Naive B cell (primary cell): ENCODE results near the gene ANKRD55. TPM values are rescaled to one million over a fixed set of nuclear protein-coding genes. Genes with fewer than 3 reads are reported as not detected.
"Not testable (repeated sequence)": the region's sequence is repeated elsewhere in the genome, so short reads cannot be mapped to it uniquely, and the experiment has no call there.

ENCODE experiments used
- ATAC-seq, 2 donors: fragments of 150-1000 bp; cut with Tn5 transposase; 2 replicates each; pipeline ENCODE4 v1.10.0; 2021; ENCODE audit warnings: low read depth in 2 of 2, mild to moderate bottlenecking in 2 of 2, moderate library complexity in 2 of 2
- DNase-seq: peaks from one replicate; pipeline ENCODE4 v3.0.0; 2022
- H3K27ac Mint-ChIP-seq, 6 donors: one replicate each; pipeline ENCODE4 v1.8.0; 2020 to 2022; ENCODE audit warnings: mild to moderate bottlenecking in 6 of 6, mixed read lengths in 6 of 6, moderate library complexity in 5 of 6, inconsistent platforms in 2 of 6
- H3K27me3 Mint-ChIP-seq, 3 donors: one replicate each; pipeline ENCODE4 v1.8.0; 2021 to 2022; ENCODE audit warnings: mixed read lengths in 3 of 3, mild to moderate bottlenecking in 1 of 3
- H3K36me3 Mint-ChIP-seq, 2 donors: one replicate each; pipeline ENCODE4 v1.8.0; 2020 to 2022; ENCODE audit warnings: mixed read lengths in 2 of 2, inconsistent platforms in 1 of 2, mild to moderate bottlenecking in 1 of 2
- H3K4me1 Mint-ChIP-seq, 3 donors: one replicate each; pipeline ENCODE4 v1.8.0; 2020 to 2022; ENCODE audit warnings: mixed read lengths in 3 of 3, inconsistent platforms in 1 of 3, mild to moderate bottlenecking in 1 of 3, moderate library complexity in 1 of 3
- H3K4me3 Mint-ChIP-seq, 8 donors: one replicate each; pipeline ENCODE4 v1.8.0; 2020 to 2022; ENCODE audit warnings: mild to moderate bottlenecking in 8 of 8, mixed read lengths in 8 of 8, moderate library complexity in 8 of 8, inconsistent platforms in 2 of 8
- H3K9me3 Mint-ChIP-seq, 7 donors: one replicate each; pipeline ENCODE4 v1.8.0; 2020 to 2022; ENCODE audit warnings: mixed read lengths in 7 of 7, mild to moderate bottlenecking in 5 of 7, inconsistent platforms in 2 of 7, moderate library complexity in 1 of 7
- polyA plus RNA-seq, 6 donors: library from polyadenylated mRNA; unstranded; fragments of 300-500 nt; fragmentation: Illumina TruSeq; gene quantifications; one replicate each; pipeline ENCODE4 v1.2.3, GENCODE V29; 2021; ENCODE audit warnings: low read depth in 6 of 6

The ANKRD55 gene
- polyA plus RNA-seq, 6 donors from 2014 or later = 0.13 TPM; not detected in 5

- H3K4me3 Mint-ChIP-seq = no peak overlapping the region
- H3K4me1 Mint-ChIP-seq = peaks cover 0 to 4% (median 0%) of the 10 kb centered on the region in 3 donors
- peaks cover 0 to under 1% (median 0%) of the 10 kb centered on the region in 3 donors for H3K27me3 Mint-ChIP-seq
- no peak for ATAC-seq
- no peak overlapping the region for H3K27ac Mint-ChIP-seq
- peaks cover 0 to 4% (median 1%) of the 10 kb centered on the region in 7 donors for H3K9me3 Mint-ChIP-seq
- peaks cover 4 to 5% of the 10 kb centered on the region in 2 donors for H3K36me3 Mint-ChIP-seq
- no peak for DNase-seq
Measured at GRCh38 chr5:56091664-56092063, 141.5 kb downstream of the ANKRD55 start.

- peaks cover 0 to 4% (median 0%) of the 10 kb centered on the region in 3 donors for H3K4me1 Mint-ChIP-seq
- no peak overlapping the region for H3K4me3 Mint-ChIP-seq
- peaks cover 0 to 5% (median 0%) of the 10 kb centered on the region in 3 donors for H3K27me3 Mint-ChIP-seq
- H3K36me3 Mint-ChIP-seq = peaks cover 0 to 4% of the 10 kb centered on the region in 2 donors
- DNase-seq (no peak), ATAC-seq (no peak)
- H3K9me3 Mint-ChIP-seq = peaks cover 0 to 4% (median 0%) of the 10 kb centered on the region in 7 donors
- no peak overlapping the region for H3K27ac Mint-ChIP-seq
Measured at GRCh38 chr5:56090793-56091460, 142.2 kb downstream of the ANKRD55 start.

- Mint-ChIP-seq H3K4me1 (peaks cover 0 to under 1% (median 0%) of the 10 kb centered on the region in 3 donors), H3K9me3 (peaks cover 0 to 4% (median 0%) of the 10 kb centered on the region in 7 donors)
- ATAC-seq = no peak
Measured at GRCh38 chr5:56088967-56089829, 143.9 kb downstream of the ANKRD55 start.

GRCh38 chr5:56088431-56088949, 144.6 kb downstream of the ANKRD55 start:
- Mint-ChIP-seq H3K4me3 (no peak overlapping the region), H3K36me3 (peaks cover 0 to 4% of the 10 kb centered on the region in 2 donors), H3K4me1 (no peaks in the 10 kb centered on the region), H3K27ac (no peak overlapping the region), H3K9me3 (peaks cover 0 to 6% (median 0%) of the 10 kb centered on the region in 7 donors), H3K27me3 (peaks cover 0 to 5% (median 0%) of the 10 kb centered on the region in 3 donors)
- ATAC-seq (no peak), DNase-seq (no peak)

More at GRCh38 chr5:56088967-56089829, 143.9 kb downstream of the ANKRD55 start:
- H3K27ac Mint-ChIP-seq = no peak overlapping the region
- DNase-seq = no peak
- H3K4me3 Mint-ChIP-seq = no peak overlapping the region
- H3K27me3 Mint-ChIP-seq = peaks cover 0 to 5% (median 0%) of the 10 kb centered on the region in 3 donors
- H3K36me3 Mint-ChIP-seq = peaks cover 0 to 4% of the 10 kb centered on the region in 2 donors

- ATAC-seq (no peak), DNase-seq (no peak)
- Mint-ChIP-seq H3K36me3 (peaks cover 0 to 4% of the 10 kb centered on the region in 2 donors), H3K4me1 (peaks cover 9 to 13% (median 12%) of the 10 kb centered on the region in 3 donors), H3K27me3 (peaks cover 0 to 8% (median 0%) of the 10 kb centered on the region in 3 donors), H3K4me3 (no peak overlapping the region), H3K9me3 (peaks cover 0 to 3% (median 0%) of the 10 kb centered on the region in 7 donors), H3K27ac (no peak overlapping the region)
Measured at GRCh38 chr5:56085193-56085592, 147.9 kb downstream of the ANKRD55 start.

- Mint-ChIP-seq H3K36me3 (no peaks in the 10 kb centered on the region), H3K9me3 (peaks cover 0 to 3% (median 0%) of the 10 kb centered on the region in 7 donors), H3K4me3 (peak overlapping the region in 2 of 8 donors; percentile 49 to 54), H3K4me1 (peaks cover 12 to 14% (median 12%) of the 10 kb centered on the region in 3 donors), H3K27me3 (peaks cover 0 to 8% (median 0%) of the 10 kb centered on the region in 3 donors), H3K27ac (peak overlapping the region in 1 of 6 donors; percentile 49)
- ATAC-seq (no peak), DNase-seq (no peak)
Measured at GRCh38 chr5:56083286-56083854, 149.8 kb downstream of the ANKRD55 start.

GRCh38 chr5:56081053-56081642, 152.0 kb downstream of the ANKRD55 start:
- H3K9me3 Mint-ChIP-seq, H3K27me3 Mint-ChIP-seq, DNase-seq, H3K36me3 Mint-ChIP-seq: not testable (repeated sequence)
- H3K4me1 Mint-ChIP-seq = peaks cover 12 to 20% (median 19%) of the 10 kb centered on the region in 3 donors
- H3K27ac Mint-ChIP-seq = peak overlapping the region in 1 of 6 donors; percentile 70
- ATAC-seq = peak in 1 of 2 donors; percentile 20
- H3K4me3 Mint-ChIP-seq = peak overlapping the region in 1 of 8 donors; percentile 23

GRCh38 chr5:56080375-56081052, 152.6 kb downstream of the ANKRD55 start:
- Mint-ChIP-seq H3K27me3 (peaks cover 0 to 3% (median 0%) of the 10 kb centered on the region in 3 donors), H3K36me3 (no peaks in the 10 kb centered on the region), H3K9me3 (peaks cover 0 to 3% (median 0%) of the 10 kb centered on the region in 7 donors), H3K4me1 (peaks cover 12 to 20% (median 19%) of the 10 kb centered on the region in 3 donors), H3K27ac (no peak overlapping the region), H3K4me3 (peak overlapping the region in 1 of 8 donors; percentile 21)
- peak in 1 of 2 donors; percentile 40 for ATAC-seq
- DNase-seq = no peak

GRCh38 chr5:56079157-56079500, 154.0 kb downstream of the ANKRD55 start:
- H3K36me3 Mint-ChIP-seq, DNase-seq, ATAC-seq, H3K4me3 Mint-ChIP-seq, H3K27me3 Mint-ChIP-seq, H3K27ac Mint-ChIP-seq, H3K9me3 Mint-ChIP-seq: not testable (repeated sequence)
- peaks cover 12 to 20% (median 19%) of the 10 kb centered on the region in 3 donors for H3K4me1 Mint-ChIP-seq

GRCh38 chr5:56078278-56079156, 154.6 kb downstream of the ANKRD55 start:
- Mint-ChIP-seq H3K4me3 (no peak overlapping the region), H3K27ac (peak overlapping the region in 2 of 6 donors; percentile 67 to 68), H3K4me1 (peaks cover 12 to 20% (median 19%) of the 10 kb centered on the region in 3 donors), H3K9me3 (peaks cover 0 to 2% (median 0%) of the 10 kb centered on the region in 7 donors), H3K36me3 (no peaks in the 10 kb centered on the region), H3K27me3 (peaks cover 0 to 3% (median 0%) of the 10 kb centered on the region in 3 donors)
- ATAC-seq = no peak
- DNase-seq = no peak

- ATAC-seq (peak in 1 of 2 donors; percentile 48), DNase-seq (no peak)
- no peaks in the 10 kb centered on the region for H3K27me3 Mint-ChIP-seq
- no peaks in the 10 kb centered on the region for H3K36me3 Mint-ChIP-seq
- peaks cover 12 to 20% (median 19%) of the 10 kb centered on the region in 3 donors for H3K4me1 Mint-ChIP-seq
- no peak overlapping the region for H3K4me3 Mint-ChIP-seq
- peaks cover 0 to 3% (median 0%) of the 10 kb centered on the region in 7 donors for H3K9me3 Mint-ChIP-seq
- H3K27ac Mint-ChIP-seq = peak overlapping the region in 1 of 6 donors; percentile 30
Measured at GRCh38 chr5:56077796-56078233, 155.3 kb downstream of the ANKRD55 start.
